ENCODE measurements around the gene REX1BD.

The REX1BD gene

DNA sequence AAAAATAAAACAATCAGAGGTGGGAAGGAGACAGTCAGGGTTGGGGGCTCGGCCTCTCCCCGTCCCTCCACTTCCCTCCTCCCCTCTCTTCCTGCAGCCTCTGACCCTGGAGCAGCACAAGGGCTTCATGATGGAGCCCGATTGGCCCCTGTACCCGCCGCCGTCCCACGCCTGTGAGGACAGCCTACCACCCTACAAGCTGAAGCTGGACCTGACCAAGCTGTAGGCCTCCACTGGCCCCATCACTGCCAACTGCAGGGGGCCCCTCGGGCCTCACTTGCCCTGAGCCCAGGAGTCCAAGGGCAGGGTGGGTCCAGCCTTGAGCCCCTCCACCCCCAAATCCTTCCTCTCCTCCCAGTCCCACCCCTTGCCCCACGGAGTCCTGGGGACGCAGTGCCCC is 31.7 kb downstream of the REX1BD start:
- TF ChIP-seq, protein P1, sequence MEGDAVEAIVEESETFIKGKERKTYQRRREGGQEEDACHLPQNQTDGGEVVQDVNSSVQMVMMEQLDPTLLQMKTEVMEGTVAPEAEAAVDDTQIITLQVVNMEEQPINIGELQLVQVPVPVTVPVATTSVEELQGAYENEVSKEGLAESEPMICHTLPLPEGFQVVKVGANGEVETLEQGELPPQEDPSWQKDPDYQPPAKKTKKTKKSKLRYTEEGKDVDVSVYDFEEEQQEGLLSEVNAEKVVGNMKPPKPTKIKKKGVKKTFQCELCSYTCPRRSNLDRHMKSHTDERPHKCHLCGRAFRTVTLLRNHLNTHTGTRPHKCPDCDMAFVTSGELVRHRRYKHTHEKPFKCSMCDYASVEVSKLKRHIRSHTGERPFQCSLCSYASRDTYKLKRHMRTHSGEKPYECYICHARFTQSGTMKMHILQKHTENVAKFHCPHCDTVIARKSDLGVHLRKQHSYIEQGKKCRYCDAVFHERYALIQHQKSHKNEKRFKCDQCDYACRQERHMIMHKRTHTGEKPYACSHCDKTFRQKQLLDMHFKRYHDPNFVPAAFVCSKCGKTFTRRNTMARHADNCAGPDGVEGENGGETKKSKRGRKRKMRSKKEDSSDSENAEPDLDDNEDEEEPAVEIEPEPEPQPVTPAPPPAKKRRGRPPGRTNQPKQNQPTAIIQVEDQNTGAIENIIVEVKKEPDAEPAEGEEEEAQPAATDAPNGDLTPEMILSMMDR (IDR thresholded peaks at IDR 0.05; ENCODE audit: insufficient read depth, low read depth, low read length, missing control alignments) = no peak
- DNase-seq (ENCODE audit: low read depth) = no peak

DNA sequence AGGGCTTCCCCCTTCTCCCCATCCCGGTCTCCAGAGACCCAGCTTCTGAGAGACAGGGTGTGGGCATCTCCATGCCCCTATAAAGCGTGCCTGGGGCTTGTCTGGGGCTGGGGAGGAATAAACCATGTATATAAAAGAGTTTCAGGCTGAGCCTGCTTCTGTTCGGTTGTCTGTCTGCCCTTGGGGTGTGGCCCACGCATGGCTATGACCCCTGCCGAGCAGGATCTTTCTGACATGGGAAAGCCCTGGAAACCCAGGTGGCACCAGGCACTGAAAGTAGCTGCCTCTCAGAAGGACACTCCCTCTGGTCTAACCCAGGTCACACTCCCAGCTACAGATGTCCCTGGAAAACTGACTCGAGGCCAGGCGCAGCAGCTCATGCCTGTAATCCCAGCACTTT is 32.3 kb downstream of the REX1BD start:
- H3K4me3 ChIP-seq (ENCODE audit: low read length) = no peak overlapping the region
- TF ChIP-seq, protein P1 (IDR thresholded peaks at IDR 0.05; ENCODE audit: insufficient read depth, low read depth, low read length, missing control alignments) = no peak
- DNase-seq (ENCODE audit: low read depth) = no peak

More for the DNA sequence above, 31.7 kb downstream of the REX1BD start:
- no peak overlapping the region for H3K4me3 ChIP-seq (ENCODE audit: low read length)

DNA sequence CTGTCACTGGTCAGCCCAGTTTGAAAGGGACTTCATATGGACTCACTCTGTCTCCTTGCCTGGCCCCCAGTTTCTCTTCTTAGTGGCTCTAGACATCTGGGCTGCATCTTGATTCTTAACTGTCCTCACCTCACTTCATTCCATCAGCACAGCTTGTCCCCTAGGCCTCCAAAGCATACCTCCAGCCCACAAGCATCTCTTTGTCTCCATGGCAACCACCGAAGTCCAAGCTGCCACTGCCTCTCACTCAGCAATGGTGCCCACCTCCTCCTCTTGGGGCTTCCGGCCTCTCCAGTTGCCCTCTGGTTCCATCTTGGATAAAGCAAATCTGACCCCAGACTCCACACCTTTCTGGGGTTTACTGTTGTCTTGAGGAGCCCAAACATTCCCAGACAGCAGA is 38.3 kb downstream of the REX1BD start:
- TF ChIP-seq, protein P1 (IDR thresholded peaks at IDR 0.05; ENCODE audit: insufficient read depth, low read depth, low read length, missing control alignments) = no peak
- H3K4me3 ChIP-seq (ENCODE audit: low read length) = no peak overlapping the region

DNA sequence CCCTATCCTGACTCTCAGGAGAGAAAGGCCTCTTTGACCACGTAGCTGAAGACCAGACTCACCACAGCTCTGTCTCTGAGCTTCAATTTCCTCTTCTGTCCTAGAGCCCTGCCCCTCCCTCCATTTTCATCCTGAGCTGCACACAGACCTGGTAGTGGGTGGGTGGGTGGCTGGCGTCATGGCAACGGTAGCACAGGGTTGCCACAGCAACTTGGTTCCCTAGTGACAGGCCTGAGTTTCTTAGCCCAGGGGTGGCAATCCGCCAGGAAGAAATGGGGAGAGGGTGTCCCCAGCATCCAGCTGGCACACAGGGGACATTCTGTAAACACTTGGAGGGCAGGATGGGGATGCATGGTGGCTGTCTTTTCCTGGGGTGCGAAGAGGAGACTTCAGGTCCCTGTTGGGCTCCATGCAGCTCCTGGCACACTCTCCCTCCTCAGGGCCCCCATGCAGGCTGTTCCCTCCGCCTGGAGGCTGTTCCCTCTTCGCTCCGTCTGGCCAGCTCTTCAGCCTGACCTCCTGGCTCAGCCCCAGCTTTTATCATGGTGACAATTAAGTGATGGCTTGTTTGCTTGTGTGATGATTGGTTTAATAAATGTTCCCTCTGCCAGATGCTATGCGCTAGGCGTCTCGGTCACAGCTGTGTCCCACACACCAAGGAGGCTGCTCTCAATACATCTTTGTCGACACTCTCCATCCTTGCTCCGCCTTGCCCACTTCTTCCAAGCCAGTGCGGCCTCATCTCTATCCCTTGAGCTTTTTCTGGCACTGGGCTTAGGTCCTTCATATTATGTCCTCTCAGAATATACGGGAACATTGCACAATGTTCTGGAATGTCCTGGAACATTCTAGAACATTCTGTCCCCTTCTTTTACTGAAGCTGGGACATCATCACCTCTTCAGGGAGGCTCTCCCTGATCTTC is 40.8 kb downstream of the REX1BD start:
- TF ChIP-seq, protein P1 (IDR thresholded peaks at IDR 0.05; ENCODE audit: insufficient read depth, low read depth, low read length, missing control alignments) = no peak
- H3K4me3 ChIP-seq (ENCODE audit: low read length) = no peak overlapping the region
- DNase-seq (ENCODE audit: low read depth) = no peak

More for the DNA sequence above, 38.3 kb downstream of the REX1BD start:
- no peak for DNase-seq (ENCODE audit: low read depth)

DNA sequence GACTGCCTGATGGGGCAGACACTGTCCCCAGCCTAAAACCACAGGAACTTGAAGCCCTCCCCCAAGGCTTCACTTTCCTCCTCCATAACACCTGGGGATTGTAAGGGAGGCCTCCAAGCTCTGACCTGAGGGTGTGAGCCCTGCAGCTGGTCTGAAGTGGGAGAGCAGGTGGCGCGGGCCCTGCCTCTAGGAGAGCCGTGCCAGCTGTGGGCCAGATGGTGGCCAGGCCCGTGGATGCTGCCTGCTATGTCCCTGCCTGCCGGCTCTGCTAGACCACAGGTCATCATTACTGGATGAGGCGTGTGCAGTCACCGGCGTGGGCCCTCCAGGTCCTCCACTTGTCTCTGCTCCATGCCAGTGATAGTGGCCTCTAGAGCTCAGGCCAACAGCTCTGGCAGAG is 44.7 kb downstream of the REX1BD start:
- TF ChIP-seq, protein P1 (IDR thresholded peaks at IDR 0.05; ENCODE audit: insufficient read depth, low read depth, low read length, missing control alignments) = no peak
- no peak overlapping the region for H3K4me3 ChIP-seq (ENCODE audit: low read length)
- no peak for DNase-seq (ENCODE audit: low read depth)

DNA sequence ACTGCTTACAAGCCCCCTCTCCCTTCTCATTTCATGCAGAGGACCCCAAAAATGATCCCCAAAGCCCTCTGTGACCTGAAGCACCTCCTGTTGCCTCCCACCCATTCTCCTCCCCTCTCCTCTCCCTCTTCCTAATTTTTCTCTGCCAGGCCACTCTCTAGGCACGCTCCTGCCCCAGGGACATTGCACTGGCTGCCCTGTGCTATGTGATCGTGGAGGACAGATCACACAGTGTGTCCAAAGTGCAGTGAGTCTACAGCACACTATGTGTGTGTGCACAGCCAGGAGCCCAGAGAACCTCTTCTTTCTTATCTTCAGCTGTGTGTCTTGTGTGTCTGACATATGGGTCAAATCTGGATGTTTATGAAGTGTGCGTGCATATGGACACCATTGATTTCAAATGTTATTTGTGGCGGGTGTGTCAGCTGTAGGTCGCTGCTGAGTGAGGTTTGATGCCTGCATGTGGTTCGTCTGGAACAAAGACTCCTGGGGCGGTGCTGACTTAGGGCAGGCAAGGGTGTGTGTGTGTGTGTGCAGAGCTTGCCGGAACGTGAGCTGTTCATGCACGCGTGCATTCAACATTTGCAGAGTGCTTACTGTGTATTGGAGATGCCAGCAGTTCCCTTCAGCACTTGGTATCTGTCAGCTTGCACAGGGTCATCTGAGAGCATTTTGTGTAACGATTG is 46.2 kb downstream of the REX1BD start:
- DNase-seq (ENCODE audit: low read depth) = peak; percentile 65
- TF ChIP-seq, protein P1 (IDR thresholded peaks at IDR 0.05; ENCODE audit: insufficient read depth, low read depth, low read length, missing control alignments) = no peak
- H3K4me3 ChIP-seq (ENCODE audit: low read length) = no peak overlapping the region

Measured in epithelial cell of esophagus (primary cell).